NCI-H226 (cell line): ENCODE results near the gene ADGRB2.
A peak's percentile ranks its signal among the peaks of the same experiment; 100 is the strongest.

Experiments used
- DNase-seq: peaks from one replicate; pipeline ENCODE4 v3.0.0-alpha.2; 2015

Gene ADGRB2

DNA sequence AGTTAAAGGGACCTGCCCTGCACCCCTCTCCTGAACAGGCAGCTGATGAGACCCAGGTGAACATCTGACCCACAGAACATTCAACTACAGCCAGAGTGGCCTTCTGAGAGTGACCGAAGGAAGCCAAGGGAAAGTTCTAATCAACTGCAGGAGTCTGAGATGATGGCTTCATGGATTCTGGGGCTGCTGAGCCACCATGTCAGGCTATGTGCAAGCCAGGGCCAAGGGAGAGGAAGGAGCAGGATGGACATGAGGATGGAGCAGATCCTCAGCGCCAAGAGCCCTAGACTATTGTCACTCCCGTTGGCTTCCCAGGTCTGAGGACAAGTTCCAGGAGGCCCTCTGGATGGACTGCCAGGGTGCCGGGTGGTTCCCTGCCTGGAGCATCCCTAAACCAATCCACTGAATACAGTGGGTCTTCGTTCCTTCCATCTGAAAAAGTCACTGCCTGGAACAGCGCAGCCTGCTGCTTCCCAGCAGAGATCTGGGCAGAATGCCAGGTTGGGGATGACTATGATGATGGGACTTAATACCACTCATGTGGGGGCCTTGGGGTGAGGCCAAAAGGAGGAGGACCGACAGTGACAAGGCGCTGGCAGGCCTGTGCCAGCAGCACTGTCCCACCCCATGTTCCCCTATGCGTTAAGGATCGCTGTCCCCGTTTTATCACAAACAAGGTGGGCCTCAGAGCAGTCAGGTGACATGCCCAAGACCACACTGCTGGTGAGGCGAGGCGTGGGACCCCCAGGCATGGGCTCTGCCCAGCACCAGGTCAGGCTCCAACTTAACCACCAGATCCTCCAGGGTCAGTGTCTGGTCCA, 31.9 kb upstream of the ADGRB2 start:
- no peak for DNase-seq

DNA sequence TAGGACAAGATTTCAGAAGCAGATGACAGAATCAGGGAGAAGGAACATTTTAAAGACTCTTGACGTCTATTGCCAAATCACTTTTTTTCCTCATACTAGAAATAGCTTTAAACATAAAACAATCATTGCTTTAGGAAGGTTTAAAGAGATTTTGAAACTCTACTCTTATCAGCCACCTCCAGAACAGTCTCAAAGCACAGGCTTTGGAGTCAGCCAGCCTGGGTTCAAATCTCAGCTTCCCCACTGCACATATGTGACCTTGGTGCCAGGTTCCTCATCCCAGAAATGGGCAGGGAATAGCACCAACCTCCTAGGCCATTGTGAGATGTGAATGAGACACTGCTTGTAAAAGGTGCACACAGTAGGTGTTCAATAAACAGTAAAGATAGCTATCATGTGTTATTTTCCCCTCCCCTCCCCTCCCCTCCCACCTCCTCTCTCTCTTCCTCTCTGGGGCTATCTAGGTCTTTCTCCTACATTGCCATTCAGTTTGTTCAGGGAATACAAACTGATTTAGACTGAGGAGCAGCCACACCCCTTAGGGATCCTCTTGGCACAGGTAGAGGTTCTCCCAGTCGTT, 31.0 kb upstream of the ADGRB2 start:
- no peak for DNase-seq

DNA sequence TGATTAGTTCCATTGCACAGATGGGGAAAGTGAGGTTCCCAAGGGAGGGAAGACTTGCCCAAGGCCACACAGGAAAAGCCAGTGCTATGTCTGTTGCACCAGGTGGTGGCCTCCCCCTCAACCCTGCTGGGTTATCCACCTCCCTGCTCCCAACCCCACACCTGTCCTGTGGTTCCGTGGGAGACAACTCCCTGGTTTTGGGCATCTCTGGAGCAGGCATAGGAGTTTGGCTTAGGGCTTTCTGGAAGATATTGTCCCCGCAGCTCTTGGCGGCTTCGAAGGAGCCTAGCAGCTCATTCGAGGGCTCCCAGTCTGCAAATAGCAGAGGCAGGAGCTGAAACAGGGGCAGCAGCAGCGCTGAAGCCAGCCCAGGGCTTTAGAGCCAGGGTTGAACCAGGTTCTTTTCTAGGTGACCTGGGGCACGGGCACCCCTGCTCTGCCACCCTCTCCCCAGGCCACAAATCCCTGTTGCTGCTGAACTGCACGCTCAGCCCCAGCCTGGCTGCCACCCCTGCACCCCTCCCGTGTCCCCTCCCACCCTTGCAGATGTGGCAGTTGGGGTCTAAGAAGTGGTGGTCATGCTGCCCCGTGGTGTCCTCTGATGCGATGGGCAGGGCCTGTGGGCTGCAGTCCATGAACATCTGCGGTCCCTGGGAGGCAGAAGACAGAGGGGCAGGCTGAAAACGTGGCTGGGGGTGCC, 29.6 kb upstream of the ADGRB2 start:
- DNase-seq = no peak

DNA sequence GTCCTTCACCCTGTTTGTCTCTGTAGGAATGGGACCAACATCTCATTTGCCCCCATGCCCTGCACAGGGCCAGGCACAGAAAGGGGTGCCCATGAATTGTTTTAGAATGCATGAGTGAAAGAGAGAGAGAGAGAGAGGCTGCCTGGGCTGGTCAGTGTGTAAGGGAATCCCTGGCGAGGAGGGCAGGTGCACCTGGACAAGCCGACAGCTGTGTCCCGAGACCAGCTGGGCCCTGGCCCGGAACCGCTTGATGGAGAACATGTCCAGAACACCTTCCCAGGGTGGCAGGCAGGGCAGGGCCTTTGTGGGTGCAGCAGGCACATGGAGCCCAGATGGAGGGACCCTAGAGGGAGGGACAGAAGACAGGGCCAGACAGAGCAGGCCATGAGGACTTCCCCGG, 28.9 kb upstream of the ADGRB2 start:
- no peak for DNase-seq

DNA sequence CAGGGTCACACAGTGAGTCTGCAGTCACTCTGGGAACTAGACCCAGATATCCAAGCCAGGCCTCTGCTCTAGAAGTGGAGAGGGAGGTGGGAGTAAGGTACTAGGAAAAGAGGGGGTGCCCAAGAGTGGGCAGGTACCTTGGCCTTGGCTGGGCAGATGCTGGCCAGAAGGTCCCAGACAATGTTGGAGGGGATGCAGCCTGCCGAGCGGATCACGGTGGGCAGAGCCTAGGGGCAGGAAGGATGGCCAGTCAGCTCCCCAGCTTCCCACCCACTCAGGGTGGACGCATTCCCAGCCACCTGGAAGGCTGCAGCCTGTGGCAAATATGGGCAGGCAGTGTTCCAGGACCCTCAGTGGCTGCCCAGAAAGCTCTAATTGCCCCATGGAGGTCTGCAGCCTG, 28.4 kb upstream of the ADGRB2 start:
- DNase-seq = no peak

DNA sequence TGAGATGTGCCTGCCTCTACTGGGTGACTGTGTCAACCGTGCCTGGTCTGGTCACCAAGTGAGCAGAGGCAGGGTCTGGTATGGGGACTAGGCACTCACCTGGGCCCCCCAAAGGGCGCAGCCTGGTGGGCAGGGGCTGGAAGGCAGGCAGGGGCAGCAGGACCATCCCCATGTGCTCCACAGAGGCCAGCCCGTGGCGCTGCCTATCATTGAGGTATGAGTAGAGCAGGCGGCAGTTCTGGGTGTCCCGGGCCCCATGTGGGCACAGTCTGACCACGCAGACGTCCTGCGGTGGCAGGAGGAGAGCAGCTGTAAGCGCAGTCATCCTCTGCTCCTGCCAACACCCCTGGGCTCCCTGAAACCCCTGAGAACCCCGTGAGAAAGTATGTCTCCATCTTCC, 28.0 kb upstream of the ADGRB2 start:
- DNase-seq = no peak

DNA sequence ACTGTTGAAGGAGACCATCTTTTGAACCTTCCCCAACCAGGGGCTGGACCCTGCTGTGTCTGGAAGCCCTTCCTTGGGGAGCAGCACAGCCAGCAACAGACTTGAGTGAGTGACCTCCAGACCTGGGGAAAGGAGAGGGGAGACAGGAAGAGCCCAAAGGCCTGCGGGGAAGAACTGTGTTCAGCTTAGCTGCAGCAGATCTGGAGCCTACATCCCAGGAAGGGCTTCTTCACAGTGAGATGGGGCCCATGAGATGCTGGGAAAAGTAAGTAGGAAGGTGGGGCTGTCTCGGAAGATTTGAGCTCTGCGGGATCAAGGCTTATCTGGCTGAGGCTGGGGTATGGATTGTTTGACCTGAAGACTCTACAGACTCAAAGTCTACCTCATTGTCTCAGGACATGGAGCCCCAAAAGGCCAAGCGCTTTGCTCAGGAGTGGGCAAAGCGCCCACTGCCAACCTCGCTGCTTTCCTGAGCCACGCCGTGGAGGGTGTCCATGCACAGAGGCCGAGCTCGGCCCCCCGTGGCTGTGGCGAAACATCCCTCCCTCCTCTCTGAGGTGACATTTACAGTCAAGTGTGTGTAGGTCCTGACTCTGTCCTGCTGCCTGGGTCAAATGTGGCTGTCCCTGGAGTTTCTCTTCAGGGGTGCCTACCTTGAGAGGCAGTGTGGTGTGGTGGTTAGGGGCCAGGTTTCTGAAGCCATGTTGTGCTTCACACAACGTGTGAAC, 27.2 kb upstream of the ADGRB2 start:
- DNase-seq = no peak

DNA sequence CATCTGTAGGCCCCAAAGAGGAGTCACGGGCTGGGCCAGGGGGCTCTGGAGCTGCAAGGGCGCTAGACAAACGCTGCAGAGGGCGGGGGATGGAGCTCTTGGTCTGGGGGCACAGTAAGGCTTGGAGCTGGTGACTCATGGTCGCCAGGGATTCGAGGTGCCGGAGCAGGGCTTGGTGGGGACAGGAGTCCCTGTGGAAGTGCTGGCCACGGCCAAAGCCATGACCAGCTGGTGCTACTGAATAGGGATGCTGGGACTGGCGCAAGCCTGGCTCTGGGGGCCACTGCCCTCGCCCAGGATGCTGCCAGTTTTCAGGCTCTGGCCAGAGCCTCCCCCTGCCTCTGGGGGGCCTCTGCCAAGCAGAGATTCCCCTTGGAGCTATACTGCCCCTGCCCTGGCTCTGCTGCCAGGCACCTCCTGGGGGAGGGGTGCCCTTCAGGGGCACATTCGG, 26.5 kb upstream of the ADGRB2 start:
- no peak for DNase-seq

DNA sequence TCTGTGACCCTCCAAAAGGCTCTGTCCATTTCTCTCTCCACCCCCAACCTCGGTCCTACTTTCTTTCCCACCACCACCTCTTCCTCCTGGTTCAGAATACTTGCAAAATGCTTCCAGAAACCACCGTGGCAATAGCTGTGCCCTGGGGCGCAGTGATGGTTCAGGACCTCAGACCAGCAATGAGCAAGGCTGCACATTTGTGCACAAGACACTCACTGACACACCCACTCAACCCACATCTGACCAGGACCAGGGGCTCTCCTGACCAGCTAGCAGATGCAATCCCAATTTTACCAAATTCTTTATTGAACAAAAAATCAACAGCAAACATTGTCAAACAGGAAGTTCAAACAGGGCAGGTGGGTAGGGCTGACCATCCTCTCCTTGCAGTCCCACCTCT, 26.0 kb upstream of the ADGRB2 start:
- no peak for DNase-seq

DNA sequence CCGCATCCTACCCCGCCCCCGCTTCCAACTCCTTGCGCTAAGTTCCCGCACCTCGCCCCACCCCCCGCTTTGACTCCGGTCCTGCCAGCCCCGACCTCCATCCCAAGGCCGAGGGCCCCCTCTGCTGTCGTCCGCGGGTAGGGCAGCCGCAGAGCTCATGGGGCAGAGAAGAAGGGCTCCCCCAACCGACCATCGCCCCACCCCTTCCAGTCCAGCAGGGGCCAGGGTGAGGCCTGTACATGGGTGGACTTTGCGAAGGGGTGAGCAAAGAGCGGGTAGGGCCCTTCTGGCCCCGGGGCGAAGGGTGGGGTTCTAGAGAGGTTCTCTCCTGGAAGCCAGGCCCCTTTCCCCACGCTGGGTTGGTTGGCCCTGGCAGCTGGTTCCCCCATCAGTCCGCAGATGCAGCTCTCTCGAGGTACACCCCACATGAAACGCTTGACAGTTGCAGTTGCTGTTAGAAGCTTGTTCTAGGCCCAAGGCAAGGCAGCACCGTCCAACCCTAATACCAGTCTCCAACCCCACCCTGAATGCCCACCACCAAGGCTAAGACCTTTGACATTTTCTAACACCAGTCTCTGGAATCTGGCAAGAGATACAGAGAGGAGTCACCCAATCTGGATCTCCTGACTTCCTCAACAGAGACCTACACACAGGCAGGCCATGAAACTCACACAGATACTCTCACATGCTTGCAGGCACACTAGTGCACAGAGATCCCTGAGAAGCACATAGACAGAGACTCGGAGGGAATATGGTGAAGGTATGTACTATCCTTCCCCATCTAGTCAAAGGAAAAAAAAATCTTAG, 25.3 kb upstream of the ADGRB2 start:
- peak; percentile 82 for DNase-seq

DNA sequence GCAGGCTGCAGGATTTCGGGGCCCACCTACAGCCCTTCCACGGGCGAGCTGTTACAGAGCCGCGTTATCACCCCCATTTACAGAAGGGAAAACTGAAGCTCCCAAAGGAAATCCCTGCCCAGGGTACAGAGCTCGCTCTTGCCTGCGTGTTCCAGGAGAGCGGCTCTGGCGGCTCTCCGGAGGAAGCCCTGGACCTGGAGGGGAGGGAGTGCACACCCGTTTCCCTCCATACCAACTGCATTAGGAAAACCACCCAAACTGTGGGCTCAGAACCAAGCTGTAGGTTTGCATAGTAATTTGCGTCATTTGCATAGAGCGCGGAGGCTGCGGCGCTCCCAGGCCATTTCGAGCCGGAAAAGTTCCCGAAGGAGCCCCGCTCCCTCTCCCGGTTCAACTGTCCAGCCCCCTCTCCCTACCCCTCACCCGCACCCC, 24.7 kb upstream of the ADGRB2 start:
- peak; percentile 81 for DNase-seq

DNA sequence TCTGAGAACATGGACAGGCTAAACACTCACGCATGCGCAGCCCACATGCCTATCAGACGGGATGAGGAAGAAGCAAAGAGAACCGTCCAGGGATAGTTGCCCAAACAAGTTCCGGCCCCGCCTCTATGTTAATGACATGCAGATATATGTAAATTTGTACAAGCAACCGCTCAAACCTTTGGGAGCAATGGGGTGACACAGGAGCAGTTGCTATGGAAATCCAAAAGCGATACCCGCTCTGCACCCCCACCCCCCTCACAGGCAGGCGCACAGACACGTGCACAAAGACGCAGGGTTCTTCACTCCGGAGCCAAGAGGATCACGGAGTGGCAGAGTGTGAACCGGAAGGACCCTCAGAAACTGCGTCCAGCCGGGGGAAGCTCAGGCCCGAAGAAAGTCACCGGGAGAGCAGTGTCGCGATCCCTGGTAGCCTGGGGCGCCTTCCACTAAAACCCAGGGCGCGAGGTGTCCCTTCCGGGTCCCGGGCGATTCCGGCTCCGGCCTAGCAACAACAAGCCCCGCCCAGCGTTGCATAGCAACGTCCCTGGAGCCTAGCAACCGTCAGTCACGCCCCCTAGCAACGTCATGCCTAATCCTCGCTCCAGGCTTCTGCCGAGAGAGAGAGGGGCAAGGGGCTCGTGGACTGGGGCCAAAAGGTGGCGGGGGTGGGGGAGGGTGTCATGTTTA, 24.1 kb upstream of the ADGRB2 start:
- peak; percentile 78 for DNase-seq

DNA sequence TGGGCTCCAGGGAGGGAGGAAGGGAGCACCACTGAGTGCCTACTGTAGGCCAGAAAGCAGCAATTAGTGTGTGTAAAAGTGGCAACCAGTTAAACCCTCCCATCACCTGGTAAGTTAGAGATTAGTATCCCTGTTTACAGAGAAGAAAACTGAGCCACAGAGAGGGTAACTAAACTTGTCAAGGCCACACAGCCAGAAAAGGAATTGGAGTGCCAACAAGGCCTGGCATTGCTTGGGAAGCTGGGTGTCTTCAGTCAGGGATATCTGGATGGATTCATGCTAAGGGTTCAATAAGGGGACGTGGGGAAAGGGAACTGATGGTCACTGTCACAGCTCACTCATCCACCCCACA, 23.6 kb upstream of the ADGRB2 start:
- no peak for DNase-seq

DNA sequence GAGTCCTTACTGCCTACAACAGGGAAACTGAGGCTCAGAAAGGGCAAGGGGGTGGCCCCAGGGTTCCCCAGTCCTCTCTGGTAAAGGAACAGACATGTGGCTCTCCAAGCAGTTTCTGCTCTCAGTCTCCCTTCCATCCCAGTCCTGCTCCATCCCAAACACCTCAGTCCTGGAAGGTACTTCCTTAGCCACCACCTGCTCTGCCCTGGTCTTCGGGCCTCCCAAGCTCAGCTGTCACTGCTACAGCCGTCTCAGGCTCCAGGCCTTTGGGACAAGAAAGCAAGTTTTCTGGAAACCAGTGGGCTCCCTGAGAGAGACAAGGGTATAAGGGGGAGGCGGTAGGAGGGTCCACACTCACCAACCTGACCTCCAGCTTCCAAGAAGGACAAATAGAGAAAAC, 23.1 kb upstream of the ADGRB2 start:
- no peak for DNase-seq

DNA sequence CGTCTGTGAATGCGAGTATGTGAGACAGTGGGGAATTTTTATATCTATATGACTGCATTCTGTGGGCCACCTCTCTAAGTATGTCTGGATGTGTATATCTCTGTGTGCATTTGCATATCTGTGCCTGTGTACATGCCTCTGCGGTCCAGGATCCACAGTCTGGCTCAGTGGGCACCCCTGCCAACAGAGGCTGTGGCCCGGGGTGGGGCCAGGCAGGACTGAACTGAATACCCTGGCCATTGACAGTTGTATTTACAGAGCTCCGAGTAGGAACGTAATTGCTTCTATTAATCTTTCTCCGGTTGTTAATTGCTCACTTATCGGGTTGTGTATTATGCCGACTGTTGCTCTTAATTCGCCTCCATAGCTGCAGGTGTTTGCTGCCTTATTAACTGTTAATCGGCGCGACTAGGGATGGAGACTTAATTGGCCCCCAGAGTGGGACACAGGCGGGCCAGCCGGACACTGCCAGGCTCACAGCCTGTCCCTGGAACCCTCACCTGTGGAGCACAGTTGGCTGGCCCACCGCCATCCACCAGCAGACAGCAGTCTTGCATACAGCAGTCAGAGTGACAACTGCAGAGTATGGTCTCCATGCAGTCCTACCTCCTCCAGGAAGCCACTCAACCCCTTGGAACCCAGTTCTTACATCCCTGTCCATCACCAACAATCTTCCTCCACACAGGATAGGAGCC, 22.4 kb upstream of the ADGRB2 start:
- no peak for DNase-seq

DNA sequence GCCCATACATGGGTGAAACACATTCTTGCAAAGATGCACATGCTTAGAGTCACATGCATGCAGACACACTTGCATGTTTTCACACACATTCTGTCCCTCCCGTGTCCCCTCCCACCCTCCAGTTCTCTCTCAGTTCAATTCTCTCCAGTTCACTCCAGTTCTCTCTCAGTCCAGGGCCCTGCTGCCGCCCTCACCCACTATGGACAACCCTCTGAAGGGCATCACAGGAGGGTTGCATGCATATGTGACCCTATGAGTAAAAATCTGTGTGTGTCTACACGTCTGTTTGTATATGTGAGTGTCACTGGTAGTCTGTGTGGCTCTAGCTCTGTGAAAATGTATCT, 21.8 kb upstream of the ADGRB2 start:
- DNase-seq = no peak

DNA sequence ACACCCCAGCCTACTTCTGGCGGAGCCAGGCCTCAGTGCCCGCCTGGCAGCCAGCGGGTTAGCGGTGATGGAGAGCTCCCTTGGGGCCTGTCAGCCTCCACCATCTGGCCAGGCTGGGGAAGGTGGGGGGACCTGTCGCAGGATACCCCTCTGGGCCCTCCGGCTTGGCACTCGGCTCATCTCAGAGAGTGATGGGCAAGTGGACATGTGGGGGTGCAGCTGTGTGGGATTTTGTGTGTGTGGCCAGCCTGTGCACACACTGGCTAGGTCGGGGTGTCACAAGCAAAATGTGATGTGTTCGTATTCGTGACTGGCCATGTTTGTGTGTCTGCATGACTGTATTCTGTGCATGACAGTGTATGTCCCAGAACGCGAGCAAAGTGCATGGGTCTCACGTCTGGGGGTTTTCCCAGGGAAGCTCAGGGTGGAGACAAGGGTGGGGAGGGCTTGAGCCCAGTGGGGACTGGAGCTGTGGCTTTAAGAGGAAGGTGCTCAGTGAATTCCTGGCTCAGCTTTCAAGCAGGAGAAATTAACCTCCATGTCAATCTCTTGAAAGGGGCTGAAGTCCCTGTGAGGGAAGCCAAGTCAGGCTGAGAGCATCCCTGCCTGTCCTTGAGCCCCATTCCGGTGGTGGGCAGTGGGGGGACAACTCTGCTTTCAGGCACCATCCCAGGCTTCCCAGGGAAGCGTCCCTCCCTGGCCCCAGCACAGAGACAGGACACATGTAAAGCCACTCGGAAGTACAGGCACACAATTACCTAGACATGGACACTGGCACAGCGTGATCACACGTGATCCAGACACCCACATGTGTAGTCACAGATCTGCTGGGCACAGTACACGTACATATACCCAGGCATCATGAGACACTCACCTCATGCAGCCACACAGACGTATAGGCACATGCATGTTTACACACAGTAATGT, 21.1 kb upstream of the ADGRB2 start:
- no peak for DNase-seq

DNA sequence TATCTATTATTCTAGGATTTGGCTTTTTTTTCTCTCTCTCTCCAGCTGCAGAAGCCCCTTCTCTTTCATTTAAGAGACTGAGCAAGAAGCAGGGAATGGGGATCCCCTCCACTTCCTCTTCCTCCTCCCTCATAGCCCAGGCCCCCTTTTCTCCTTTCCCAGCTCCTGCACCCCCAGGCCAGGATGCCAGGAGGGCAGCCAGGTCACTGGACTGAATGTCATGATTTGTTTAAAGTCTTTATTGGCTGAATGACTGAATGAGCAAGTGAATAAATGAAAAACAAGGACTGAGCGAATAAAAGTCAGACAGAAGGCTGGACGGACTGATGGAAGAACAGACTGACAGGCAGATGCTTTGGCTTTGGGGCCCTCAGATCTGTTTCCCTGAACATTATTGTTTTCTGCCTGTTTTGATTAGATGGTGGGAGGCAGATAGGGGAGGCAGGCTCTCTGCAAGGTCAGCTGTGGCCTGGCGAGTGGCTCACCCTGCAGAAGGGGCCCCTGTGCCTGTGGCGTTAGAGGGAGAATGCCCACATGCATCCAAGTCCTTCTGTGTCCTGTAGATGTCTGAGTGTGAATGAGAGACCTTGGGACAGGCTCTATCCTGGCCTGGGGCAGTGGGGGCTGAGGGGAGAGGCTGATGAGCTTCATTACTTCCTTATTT, 20.3 kb upstream of the ADGRB2 start:
- no peak for DNase-seq

DNA sequence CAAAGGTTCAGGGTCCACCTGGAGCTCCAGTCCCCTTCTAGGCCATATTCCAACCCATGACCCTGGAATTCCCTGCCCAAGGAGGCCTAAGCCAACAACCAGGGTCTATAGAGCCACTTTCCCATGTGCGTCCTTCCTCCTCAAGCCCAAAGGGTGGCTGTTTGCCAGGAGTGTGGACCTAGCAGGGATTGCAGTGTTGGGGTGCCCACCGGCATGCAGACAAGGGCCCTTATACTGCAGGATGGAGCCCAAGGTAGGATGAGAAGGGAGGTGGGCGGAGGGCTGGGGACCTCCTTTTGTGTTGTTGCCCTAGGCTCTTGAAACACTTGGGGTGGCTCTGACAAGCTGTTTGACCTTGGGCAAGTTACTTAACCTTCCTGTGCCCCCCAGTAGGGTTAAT, 19.7 kb upstream of the ADGRB2 start:
- no peak for DNase-seq
